ENCODE results near the gene OPRL1.
"Not testable (repeated sequence)": the region's sequence is repeated elsewhere in the genome, so short reads cannot be mapped to it uniquely, and the experiment has no call there.

OPRL1 gene

GRCh38 chr20:64105846-64106434, 26.1 kb downstream of the OPRL1 start:
- no peak for DNase-seq

DNA sequence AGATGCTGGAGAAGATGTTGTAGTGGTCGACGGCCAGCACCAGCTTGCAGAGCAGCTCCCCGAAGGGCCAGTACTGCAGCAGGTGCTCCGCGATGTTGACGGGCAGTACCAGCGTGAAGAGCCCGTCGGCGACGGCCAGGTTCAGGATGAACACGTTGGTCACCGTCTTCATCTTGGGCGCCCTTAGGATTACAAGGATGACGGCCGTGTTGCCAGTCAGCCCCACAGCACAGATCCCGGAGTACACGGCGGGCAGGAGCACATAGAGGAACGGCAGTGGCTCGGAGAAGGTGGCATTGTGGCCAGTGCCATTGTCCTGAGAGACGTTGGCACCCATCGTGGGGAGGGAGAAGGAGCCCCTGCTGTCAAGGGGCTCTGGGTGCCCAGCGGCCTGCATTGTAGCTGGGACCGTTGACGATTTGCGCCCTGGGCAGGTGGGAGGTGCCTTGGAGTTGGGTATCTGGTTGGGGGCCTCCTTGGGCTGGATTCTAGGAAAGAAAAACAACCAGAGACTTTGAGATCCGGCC, 26.6 kb downstream of the OPRL1 start:
- no peak for DNase-seq

DNA sequence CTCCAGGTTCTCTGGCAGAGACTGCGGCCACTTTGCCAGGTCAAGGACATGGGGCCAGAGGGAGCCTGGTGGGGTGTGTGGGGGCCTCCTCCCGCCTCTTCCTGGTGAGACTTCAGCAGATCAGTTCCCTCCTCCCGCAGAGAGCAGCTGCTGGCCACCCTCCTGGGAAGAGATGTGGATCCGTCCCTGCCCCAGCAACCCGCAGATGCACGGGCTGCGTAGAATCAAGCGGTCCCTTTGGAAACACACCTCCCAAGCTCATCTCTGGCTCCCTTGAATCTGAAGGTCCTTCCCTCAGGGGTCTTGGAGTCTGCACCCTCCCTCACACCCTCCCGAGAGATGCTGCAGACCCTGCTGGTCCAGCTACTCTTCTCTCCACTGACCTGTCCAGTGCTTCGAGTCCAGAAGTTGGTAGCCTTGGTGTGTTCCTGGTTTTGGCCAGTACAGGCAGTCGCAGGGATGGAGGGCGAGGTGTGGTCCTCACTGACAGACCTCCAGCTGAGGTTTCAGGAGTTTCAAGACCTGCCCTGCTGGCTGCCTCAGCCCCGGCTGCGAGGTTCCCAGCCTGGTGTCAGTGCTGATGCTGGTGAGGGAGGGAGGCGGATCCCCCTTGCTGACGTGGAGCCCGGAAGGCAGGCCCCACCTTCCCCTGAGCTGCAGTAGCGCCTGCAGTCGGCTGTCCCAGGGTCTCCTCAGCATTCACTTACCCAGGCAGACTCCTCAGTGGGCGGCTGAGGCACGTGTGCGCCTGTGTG, 27.3 kb downstream of the OPRL1 start, which contains the start of gene NPBWR2:
Gene NPBWR2 (minus strand): TSS at position 585 of the 755 bp plus-strand sequence. CDS start 734 bp downstream, outside the sequence.
- no peak for DNase-seq

GRCh38 chr20:64107736-64108457, 28.0 kb downstream of the OPRL1 start:
- no peak for DNase-seq

- DNase-seq, result no peak
Measured at GRCh38 chr20:64108731-64109681, 29.1 kb downstream of the OPRL1 start.

DNA sequence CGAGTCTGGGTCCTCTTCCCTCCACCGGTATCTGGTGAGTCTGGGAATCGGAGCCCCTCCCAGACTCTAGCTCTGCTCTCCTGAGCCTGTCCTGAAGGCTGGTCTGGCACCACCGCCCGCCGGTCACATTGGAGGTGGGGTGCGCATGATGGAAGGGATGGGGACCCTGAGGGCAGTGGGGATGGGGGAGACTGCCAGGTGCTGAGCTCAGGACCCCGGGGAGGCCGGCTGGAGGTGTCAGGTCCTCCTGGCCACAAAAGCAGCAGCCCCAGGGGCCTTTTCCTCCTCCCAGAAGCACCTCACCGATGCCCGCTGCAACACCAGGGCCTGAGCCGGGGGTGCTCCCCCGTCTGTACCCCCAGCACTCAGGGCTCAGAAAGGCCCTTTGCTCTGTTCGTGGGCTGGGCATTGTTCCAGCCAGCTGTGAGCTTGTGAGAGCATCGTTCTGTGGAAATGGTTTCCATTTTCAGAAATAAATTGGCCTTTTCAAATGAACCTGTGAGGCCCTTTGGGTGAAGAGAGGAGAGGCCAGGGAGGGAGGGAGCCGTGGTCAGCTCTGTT, 30.0 kb downstream of the OPRL1 start:
- DNase-seq, result no peak

GRCh38 chr20:64110411-64111068, 30.7 kb downstream of the OPRL1 start:
- no peak for DNase-seq

DNA sequence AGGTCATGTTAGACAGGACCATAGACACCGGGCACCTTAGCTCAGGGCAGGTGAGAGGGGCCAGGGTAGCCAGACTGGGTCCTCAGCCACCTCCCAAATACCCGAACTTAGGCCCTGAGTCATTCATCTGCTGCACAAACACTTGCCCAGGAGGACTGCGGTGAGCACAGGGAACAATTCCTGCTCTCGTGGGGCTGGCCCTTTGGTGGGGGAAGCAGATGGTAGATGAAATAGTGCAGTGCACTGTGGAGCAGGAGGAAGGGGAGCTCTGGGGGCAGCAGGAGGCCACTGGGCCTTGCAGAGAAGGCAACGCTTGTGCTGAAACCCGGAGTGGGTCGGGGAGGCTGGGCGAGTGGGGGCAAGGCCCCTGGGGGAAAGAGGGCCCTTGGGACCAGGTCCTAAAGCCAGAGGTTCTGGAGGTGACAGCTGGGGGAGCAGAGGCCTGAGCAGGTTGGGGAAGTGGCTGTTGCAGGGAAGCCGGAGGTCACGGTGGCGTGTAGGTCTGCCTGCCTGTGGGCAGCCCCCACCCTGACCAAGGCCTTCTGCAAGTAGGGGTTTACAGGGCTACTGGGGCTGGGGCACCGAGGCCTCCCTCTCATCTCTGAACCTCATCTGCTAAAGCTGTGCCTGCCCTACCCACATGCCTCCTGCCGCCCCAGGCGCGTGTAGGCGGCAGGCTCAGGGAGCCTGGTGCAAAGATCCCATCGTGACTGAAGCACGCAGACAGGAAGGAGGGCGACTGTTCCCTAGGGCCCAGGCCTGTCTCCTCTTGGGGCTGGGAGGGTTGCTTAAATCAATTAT, 32.2 kb downstream of the OPRL1 start:
- DNase-seq, result no peak

- DNase-seq, result no peak
Measured at GRCh38 chr20:64112691-64113443, 33.0 kb downstream of the OPRL1 start.

DNA sequence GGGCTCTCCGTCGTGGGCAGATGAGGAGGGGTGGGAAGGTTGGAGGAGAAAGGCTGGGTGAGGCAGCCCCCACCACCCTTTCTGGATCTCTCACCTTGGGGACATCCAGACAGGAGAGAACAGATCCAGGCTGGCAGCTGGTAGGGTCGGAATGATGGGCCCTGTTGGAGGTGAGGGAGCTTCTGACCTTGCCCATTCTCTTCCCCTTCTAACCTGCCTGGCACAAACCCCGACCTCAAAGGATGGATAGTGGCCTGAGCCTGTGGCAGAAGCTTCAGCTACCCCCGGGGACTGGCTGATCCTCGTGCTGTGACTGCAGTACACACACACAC, 33.5 kb downstream of the OPRL1 start:
- no peak for DNase-seq

DNA sequence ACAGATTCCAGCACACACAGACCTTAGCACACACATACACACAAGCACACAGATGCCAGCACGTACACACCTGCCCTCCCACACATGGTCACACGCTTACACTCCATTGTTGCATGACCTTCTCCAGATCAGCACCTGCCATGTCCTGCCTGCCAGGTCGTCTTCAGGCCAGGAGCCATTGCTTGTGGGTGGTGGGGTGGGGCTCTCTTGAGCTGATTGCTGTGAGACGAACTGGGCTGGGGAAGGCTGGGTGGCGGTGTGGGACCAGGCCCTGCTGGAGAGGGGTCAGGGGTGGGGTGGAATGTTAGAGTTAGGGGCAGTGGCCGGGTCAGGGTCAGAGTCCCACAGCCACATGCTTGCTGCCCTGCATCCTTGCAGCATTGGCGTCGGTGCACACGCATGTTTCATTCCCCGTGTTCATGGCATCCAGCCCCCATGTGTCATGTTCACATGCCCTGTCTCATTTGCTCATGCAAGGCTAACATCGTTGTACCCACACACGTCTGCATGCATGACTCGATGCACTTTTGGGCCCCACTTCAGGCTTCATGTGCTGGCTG, 34.0 kb downstream of the OPRL1 start:
- DNase-seq, result no peak

DNA sequence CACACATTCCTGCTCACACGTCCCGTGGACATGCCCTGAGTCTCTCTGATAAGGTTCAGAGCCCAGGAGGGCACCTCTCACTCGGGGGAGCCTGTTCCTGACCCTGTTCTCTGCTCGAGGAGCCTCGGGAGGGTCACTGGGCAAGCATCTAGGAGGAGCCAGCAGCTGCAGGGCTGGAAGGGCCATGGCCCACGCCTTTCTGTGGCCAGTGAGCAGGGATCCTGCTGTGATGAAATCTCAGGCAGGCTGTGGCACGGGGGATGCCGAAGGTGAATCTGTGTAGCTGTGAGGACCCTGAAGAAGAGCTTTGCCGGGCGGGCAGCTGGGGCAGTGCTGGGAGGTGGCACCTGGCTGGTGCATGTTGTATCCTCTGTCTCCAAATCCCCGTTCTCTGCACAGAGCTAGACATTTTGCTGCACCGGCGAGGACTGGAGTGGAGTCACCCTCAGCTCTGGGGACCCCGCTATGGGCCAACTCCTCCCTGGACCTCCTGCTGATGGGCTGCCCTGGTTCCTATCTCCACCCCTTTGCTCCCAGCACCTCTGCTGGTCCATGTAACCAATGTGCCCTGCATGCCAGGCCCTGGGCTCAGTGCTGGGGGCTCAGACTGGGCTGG, 34.6 kb downstream of the OPRL1 start:
- DNase-seq, result no peak

- no peak for DNase-seq
Measured at GRCh38 chr20:64115171-64115911, 35.5 kb downstream of the OPRL1 start.

DNA sequence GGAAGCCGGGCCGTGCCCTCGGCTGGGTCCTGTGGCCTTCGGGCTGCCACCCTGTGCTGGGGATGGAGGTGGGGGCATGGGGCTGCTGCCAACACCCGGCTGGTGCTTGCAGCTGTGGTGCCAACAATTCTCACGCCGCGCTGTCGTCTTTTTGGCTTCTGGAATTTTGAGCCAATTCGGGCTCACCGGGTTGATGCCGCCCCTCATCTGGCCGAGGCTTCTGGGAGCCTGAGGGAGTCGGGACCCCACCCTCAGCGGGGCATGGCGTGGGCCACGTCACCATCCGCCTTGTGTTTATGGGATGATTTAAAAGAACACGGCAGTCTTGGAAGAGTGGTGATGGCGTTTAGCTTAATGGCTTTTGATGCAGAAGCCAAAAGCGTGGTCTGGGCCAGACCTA, 36.1 kb downstream of the OPRL1 start:
- no peak for DNase-seq

- no peak for DNase-seq
Measured at GRCh38 chr20:64116541-64117431, 36.9 kb downstream of the OPRL1 start.

- not testable (repeated sequence) for DNase-seq
Measured at GRCh38 chr20:64117432-64117777, 37.5 kb downstream of the OPRL1 start.

GRCh38 chr20:64119301-64119680, 39.4 kb downstream of the OPRL1 start:
- DNase-seq, result no peak
